CD14-positive monocyte (primary cell): ENCODE data around the gene PCDHGA8. TPM values are rescaled to one million over a fixed set of nuclear protein-coding genes. Genes with fewer than 3 reads are reported as not detected.

Source experiments
- DNase-seq, 3 donors: peaks; one replicate each; pipeline ENCODE4 v3.0.0-alpha.2; 2011 to 2022
- H2AFZ ChIP-seq: 2 replicates; pipeline ENCODE4 v1.6.0; 2012; ENCODE audit warnings: mild to moderate bottlenecking, low read depth, low read length, inconsistent platforms; ENCODE audit not compliant: insufficient read depth, poor library complexity, severe bottlenecking
- H3K27ac ChIP-seq, 2 donors: 1 replicate in 1 of 2; 2 replicates in 1 of 2; pipeline ENCODE4 v1.5.1; 2012 to 2013; ENCODE audit warnings: low read length in 2 of 2, control low read depth in 1 of 2, inconsistent platforms in 1 of 2, low read depth in 1 of 2, mild to moderate bottlenecking in 1 of 2
- H3K27me3 ChIP-seq, 2 donors: one replicate each; pipeline versions ENCODE4 v1.6.0 to v1.6.1; 2011 to 2013; ENCODE audit warnings: low read length in 2 of 2; ENCODE audit not compliant: control insufficient read depth in 2 of 2, insufficient read depth in 2 of 2
- H3K36me3 ChIP-seq, 2 donors: replicated peaks in 1 of 2; 1 replicate in 1 of 2; 2 replicates in 1 of 2; pipeline versions ENCODE4 v1.5.1 to v1.6.1; 2012 to 2013; ENCODE audit warnings: low read length in 2 of 2, control low read depth in 1 of 2, inconsistent platforms in 1 of 2, mild to moderate bottlenecking in 1 of 2; ENCODE audit not compliant: insufficient read depth in 2 of 2, control insufficient read depth in 1 of 2
- H3K4me1 ChIP-seq, 2 donors: 1 replicate in 1 of 2; 2 replicates in 1 of 2; pipeline versions ENCODE4 v1.5.1 to v1.6.1; 2012 to 2013; ENCODE audit warnings: low read length in 2 of 2, control low read depth in 1 of 2, inconsistent platforms in 1 of 2, mild to moderate bottlenecking in 1 of 2, moderate library complexity in 1 of 2; ENCODE audit not compliant: insufficient read depth in 2 of 2, control insufficient read depth in 1 of 2
- H3K4me2 ChIP-seq: replicated peaks from 2 replicates; pipeline ENCODE3; 2012; ENCODE audit warnings: low read length, moderate library complexity, mild to moderate bottlenecking; ENCODE audit not compliant: poor library complexity, severe bottlenecking; ENCODE audit errors: extremely low read depth
- H3K4me3 ChIP-seq, 3 experiments: fragments of 200-600 bp in 1 of 3; sonication (generic) in 1 of 3; replicated peaks in 1 of 3; 1 replicate in 2 of 3; 2 replicates in 1 of 3; pipeline ENCODE4 v1.5.1; 2011 to 2013; ENCODE audit warnings: low read length in 3 of 3, mild to moderate bottlenecking in 3 of 3, control low read depth in 2 of 3, low read depth in 2 of 3, inconsistent platforms in 1 of 3, moderate library complexity in 1 of 3
- H3K79me2 ChIP-seq: 2 replicates; pipeline ENCODE4 v1.6.0; 2012; ENCODE audit warnings: mild to moderate bottlenecking, control low read depth, inconsistent platforms, low read length, moderate library complexity; ENCODE audit not compliant: insufficient read depth
- H3K9ac ChIP-seq: 2 replicates; pipeline ENCODE4 v1.6.0; 2017; ENCODE audit warnings: low read length, mild to moderate bottlenecking; ENCODE audit not compliant: insufficient read depth, poor library complexity, severe bottlenecking
- H3K9me3 ChIP-seq, 2 donors: replicated peaks in 1 of 2; 1 replicate in 1 of 2; 2 replicates in 1 of 2; pipeline versions ENCODE4 v1.5.1 to v1.6.1; 2012 to 2013; ENCODE audit warnings: low read length in 2 of 2, control low read depth in 1 of 2; ENCODE audit not compliant: control insufficient read depth in 1 of 2, insufficient read depth in 1 of 2
- H4K20me1 ChIP-seq: 2 replicates; pipeline ENCODE4 v1.6.0; 2012; ENCODE audit warnings: mild to moderate bottlenecking, low read length, control low read depth, moderate library complexity; ENCODE audit not compliant: insufficient read depth
- H3K27ac Mint-ChIP-seq, 7 donors: one replicate each; pipeline ENCODE4 v1.8.0; 2020; ENCODE audit warnings: mild to moderate bottlenecking in 7 of 7, mixed read lengths in 7 of 7, moderate library complexity in 6 of 7, inconsistent platforms in 2 of 7
- H3K27me3 Mint-ChIP-seq, 3 donors: one replicate each; pipeline ENCODE4 v1.8.0; 2021 to 2022; ENCODE audit warnings: low read depth in 3 of 3, mild to moderate bottlenecking in 3 of 3, mixed read lengths in 3 of 3, moderate library complexity in 3 of 3, inconsistent platforms in 1 of 3
- H3K36me3 Mint-ChIP-seq, 2 donors: one replicate each; pipeline ENCODE4 v1.8.0; 2020; ENCODE audit warnings: mixed read lengths in 2 of 2, inconsistent platforms in 1 of 2, mild to moderate bottlenecking in 1 of 2
- H3K4me1 Mint-ChIP-seq: one replicate; pipeline ENCODE4 v1.8.0; 2020; ENCODE audit warnings: mild to moderate bottlenecking, mixed read lengths
- H3K4me3 Mint-ChIP-seq, 2 donors: one replicate each; pipeline ENCODE4 v1.8.0; 2020; ENCODE audit warnings: mild to moderate bottlenecking in 2 of 2, mixed read lengths in 2 of 2, moderate library complexity in 1 of 2
- H3K9me3 Mint-ChIP-seq, 7 donors: one replicate each; pipeline ENCODE4 v1.8.0; 2020 to 2022; ENCODE audit warnings: mixed read lengths in 7 of 7, mild to moderate bottlenecking in 6 of 7, moderate library complexity in 6 of 7, inconsistent platforms in 2 of 7
- WGBS: methylation state at CpG from one replicate; pipeline ENCODE4 v1.1.5; 2013; ENCODE audit warnings: missing lambda C conversion rate; ENCODE audit not compliant: insufficient coverage; 5-methylcytosine and 5-hydroxymethylcytosine counted together
- intact Hi-C, 2 donors: fragments of 100-400 bp; cut with micrococcal nuclease; formaldehyde crosslinking; loops; one replicate each; pipeline versions ENCODE4 v1.15.0 to v1.15.1; 2023
- polyA plus RNA-seq, 3 donors: library from polyadenylated mRNA; depleted of rRNA in 1 of 3; unstranded in 2 of 3; stranded (reverse) in 1 of 3; fragments of 300-500 nt in 2 of 3; fragments of >200 nt in 1 of 3; fragmentation: Illumina TruSeq in 2 of 3; gene quantifications; 1 replicate in 2 of 3; 2 replicates in 1 of 3; pipeline ENCODE4 v1.2.3, GENCODE V29; 2012 to 2021
- TF ChIP-seq, protein P1 (sequence below): fragments of 200-600 bp; IDR thresholded peaks from one replicate; pipeline ENCODE4 v1.8.0; 2022; ENCODE audit warnings: antibody characterized with exemption, mild to moderate bottlenecking

The PCDHGA8 gene
- polyA plus RNA-seq, 3 donors, result not detected

DNA sequence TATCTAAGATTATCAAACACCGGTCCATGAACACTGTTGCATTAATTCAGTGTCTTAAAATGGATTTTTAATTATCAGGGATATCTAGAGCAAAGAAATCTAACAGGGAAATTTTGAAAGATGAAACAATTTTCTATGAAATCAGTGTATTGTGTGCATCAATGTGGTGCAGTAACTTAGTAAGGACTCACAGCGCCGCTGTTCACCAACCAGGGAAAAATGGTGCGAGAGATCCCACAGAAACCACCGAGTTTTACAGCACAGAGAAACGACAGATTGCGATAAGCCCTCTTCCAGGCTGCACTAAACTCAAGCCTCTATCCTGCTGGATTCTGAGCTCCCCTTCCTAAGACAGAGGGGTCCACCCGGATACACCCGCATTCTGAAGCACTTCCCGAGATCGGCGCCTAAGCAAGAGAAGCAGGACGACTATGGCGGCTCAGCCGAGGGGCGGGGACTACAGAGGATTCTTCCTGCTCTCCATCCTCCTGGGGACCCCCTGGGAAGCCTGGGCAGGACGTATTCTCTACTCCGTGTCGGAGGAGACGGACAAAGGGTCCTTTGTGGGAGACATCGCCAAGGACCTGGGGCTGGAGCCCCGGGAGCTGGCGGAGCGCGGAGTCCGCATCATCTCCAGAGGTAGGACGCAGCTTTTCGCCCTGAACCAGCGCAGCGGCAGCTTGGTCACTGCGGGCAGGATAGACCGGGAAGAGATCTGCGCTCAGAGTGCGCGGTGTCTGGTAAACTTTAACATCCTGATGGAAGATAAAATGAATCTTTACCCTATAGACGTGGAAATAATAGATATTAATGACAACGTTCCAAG, 9.8 kb upstream of the PCDHGA8 start, which contains the start of gene PCDHGA7:
TSS of gene PCDHGA7 (plus strand) at position 274 of the 826 bp plus-strand sequence. CDS start at position 432, 158 bp downstream.
- Mint-ChIP-seq H3K36me3 (peaks cover 0 to 5% of the 10 kb centered on the region in 2 donors), H3K9me3 (peaks cover 24 to 58% (median 50%) of the 10 kb centered on the region in 7 donors), H3K4me1 (peaks cover 4% of the 10 kb centered on the region), H3K4me3 (peak within 1 kb of the TSS; percentile 64 to 65), H3K27ac (no peak within 1 kb of the TSS), H3K27me3 (peaks cover 39 to 64% (median 52%) of the 10 kb centered on the region in 3 donors)
- Histone ChIP-seq H3K36me3 (no peaks in the 10 kb centered on the region), H3K27ac (no peak within 1 kb of the TSS), H3K4me2 (peak within 1 kb of the TSS; percentile 42), H4K20me1 (no peaks in the 10 kb centered on the region), H3K9me3 (peaks cover 27 to 52% of the 10 kb centered on the region in 2 donors), H2AFZ (no peak within 1 kb of the TSS), H3K27me3 (peaks cover 34 to 80% of the 10 kb centered on the region in 2 donors), H3K79me2 (no peaks in the 10 kb centered on the region), H3K9ac (no peak within 1 kb of the TSS), H3K4me1 (no peaks in the 10 kb centered on the region), H3K4me3 (peak within 1 kb of the TSS in 1 of 3 experiments; percentile 48)
- TF ChIP-seq, protein P1, sequence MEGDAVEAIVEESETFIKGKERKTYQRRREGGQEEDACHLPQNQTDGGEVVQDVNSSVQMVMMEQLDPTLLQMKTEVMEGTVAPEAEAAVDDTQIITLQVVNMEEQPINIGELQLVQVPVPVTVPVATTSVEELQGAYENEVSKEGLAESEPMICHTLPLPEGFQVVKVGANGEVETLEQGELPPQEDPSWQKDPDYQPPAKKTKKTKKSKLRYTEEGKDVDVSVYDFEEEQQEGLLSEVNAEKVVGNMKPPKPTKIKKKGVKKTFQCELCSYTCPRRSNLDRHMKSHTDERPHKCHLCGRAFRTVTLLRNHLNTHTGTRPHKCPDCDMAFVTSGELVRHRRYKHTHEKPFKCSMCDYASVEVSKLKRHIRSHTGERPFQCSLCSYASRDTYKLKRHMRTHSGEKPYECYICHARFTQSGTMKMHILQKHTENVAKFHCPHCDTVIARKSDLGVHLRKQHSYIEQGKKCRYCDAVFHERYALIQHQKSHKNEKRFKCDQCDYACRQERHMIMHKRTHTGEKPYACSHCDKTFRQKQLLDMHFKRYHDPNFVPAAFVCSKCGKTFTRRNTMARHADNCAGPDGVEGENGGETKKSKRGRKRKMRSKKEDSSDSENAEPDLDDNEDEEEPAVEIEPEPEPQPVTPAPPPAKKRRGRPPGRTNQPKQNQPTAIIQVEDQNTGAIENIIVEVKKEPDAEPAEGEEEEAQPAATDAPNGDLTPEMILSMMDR, result no peak
- no peak for DNase-seq
- intact Hi-C loops, result no loop called here
- 12% methylated on average over 27 of the region's 37 CpGs for WGBS

DNA sequence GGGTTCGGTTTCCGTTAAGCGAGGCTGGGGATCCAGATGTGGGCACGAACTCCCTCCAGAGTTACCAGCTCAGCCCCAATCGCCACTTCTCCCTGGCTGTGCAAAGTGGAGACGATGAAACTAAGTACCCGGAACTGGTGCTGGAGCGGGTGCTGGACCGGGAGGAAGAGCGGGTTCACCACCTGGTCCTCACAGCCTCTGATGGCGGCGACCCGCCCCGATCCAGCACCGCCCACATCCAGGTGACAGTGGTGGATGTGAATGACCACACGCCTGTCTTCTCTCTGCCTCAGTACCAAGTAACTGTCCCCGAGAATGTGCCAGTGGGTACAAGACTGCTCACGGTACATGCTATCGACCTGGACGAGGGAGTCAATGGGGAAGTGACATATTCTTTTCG, 9.1 kb upstream of the PCDHGA8 start:
- Histone ChIP-seq H3K27ac (no peak overlapping the region), H3K79me2 (no peaks in the 10 kb centered on the region), H3K36me3 (no peaks in the 10 kb centered on the region), H3K9me3 (peaks cover 30 to 56% of the 10 kb centered on the region in 2 donors), H3K4me3 (peak overlapping the region in 1 of 3 experiments; percentile 48), H4K20me1 (no peaks in the 10 kb centered on the region), H3K4me1 (no peaks in the 10 kb centered on the region), H3K27me3 (peaks cover 36 to 80% of the 10 kb centered on the region in 2 donors), H2AFZ (no peak overlapping the region), H3K9ac (no peak overlapping the region), H3K4me2 (no peak overlapping the region)
- H3K9me3 Mint-ChIP-seq, result peaks cover 25 to 58% (median 50%) of the 10 kb centered on the region in 7 donors
- 31% methylated on average over 10 of the region's 21 CpGs for WGBS
- H3K36me3 Mint-ChIP-seq, result peaks cover 0 to 6% of the 10 kb centered on the region in 2 donors
- peak overlapping the region; percentile 64 to 65 for H3K4me3 Mint-ChIP-seq
- intact Hi-C loops, result no loop called here
- H3K27ac Mint-ChIP-seq, result no peak overlapping the region
- TF ChIP-seq, protein P1, result no peak
- H3K4me1 Mint-ChIP-seq, result peaks cover 5% of the 10 kb centered on the region
- DNase-seq, result no peak
- H3K27me3 Mint-ChIP-seq, result peaks cover 39 to 65% (median 56%) of the 10 kb centered on the region in 3 donors
